ENCODE measurements around the gene SRL. TPM values are rescaled to one million over a fixed set of nuclear protein-coding genes. Genes with fewer than 3 reads are reported as not detected.

The SRL gene
- total RNA-seq, 1 donor from 2014 or later, result 0.37 TPM

DNA sequence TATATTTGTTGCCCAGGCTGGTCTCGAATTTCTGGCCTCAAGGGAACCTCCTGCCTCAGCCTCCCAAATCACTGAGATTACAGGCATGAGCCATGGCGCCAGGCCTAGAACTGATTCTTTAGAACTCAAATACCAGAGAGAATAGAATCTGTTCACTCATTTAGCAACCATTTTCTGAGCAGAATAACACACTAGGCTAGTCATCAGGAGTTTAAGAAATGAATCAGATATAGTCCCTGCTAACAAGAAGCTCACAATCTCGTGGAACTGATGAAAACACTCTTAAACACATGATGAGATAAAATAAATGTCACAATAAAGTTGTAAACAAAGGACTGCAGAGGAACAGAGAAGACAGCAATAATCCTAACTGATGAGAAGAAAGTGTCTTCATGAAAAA, 69.8 kb downstream of the SRL start:
- H3K9me3 Mint-ChIP-seq (ENCODE audit: unreplicated experiment), result peaks cover 2% of the 10 kb centered on the region
- H3K4me1 Mint-ChIP-seq (ENCODE audit: low read depth, unreplicated experiment), result no peaks in the 10 kb centered on the region

DNA sequence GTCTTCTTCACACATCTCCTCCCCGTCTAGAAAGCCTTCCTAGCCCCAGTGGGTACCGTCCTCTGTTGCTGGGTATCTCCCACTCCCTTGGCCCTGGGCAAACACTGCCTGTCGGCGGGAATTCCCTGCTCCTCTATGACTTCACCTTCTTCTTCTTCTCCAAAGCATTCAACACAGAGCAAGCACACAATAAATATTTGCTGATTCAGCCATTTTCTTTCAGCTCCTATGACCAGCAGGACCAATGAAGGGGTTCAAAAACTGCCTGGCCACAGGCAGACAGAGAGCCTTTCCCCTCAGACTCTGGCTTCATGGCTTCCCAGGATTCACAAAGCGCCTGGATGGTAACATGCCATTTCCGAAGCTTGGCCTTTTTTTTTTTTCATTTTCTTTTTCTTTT, 72.5 kb downstream of the SRL start:
- no peak overlapping the region for H3K27ac Mint-ChIP-seq (ENCODE audit: unreplicated experiment)
- peaks cover 2% of the 10 kb centered on the region for H3K27me3 Mint-ChIP-seq (ENCODE audit: unreplicated experiment)
- no peaks in the 10 kb centered on the region for H3K36me3 Mint-ChIP-seq (ENCODE audit: unreplicated experiment)
- TF ChIP-seq CTCF (IDR thresholded peaks at IDR 0.05; ENCODE audit: partially characterized antibody, unreplicated experiment), result no peak
- no peaks in the 10 kb centered on the region for H3K9me3 Mint-ChIP-seq (ENCODE audit: unreplicated experiment)
- no peaks in the 10 kb centered on the region for H3K4me1 Mint-ChIP-seq (ENCODE audit: low read depth, unreplicated experiment)
- H3K4me3 Mint-ChIP-seq (ENCODE audit: unreplicated experiment), result no peak overlapping the region
- DNase-seq, result no peak

More for the DNA sequence above, 69.8 kb downstream of the SRL start:
- no peak for DNase-seq
- Mint-ChIP-seq H3K4me3 (ENCODE audit: unreplicated experiment) (no peak overlapping the region), H3K27me3 (ENCODE audit: unreplicated experiment) (peaks cover 2% of the 10 kb centered on the region), H3K36me3 (ENCODE audit: unreplicated experiment) (peaks cover 3% of the 10 kb centered on the region), H3K27ac (ENCODE audit: unreplicated experiment) (no peak overlapping the region)
- no peak for TF ChIP-seq CTCF (IDR thresholded peaks at IDR 0.05; ENCODE audit: partially characterized antibody, unreplicated experiment)

DNA sequence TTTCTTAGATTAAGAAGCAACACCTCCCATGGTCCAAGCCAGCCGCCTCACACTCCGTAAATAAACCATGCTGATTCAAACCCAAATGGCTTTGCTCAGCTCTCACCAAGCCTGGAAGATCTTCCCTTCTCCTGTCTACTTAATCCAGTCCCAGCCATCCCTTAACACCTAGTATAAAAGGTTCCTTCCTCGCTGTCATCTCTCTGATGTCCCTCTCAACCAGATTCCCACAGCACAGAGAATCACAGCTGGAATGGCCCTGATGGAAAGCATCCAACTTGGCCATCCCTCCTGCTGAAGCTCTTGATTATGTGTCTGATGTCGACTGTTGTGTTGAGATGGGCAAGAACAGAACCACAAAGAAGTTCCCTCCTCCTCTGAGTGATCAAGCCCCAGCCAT, 75.1 kb downstream of the SRL start:
- Mint-ChIP-seq H3K27me3 (ENCODE audit: unreplicated experiment) (peaks cover 2% of the 10 kb centered on the region), H3K27ac (ENCODE audit: unreplicated experiment) (no peak overlapping the region), H3K9me3 (ENCODE audit: unreplicated experiment) (no peaks in the 10 kb centered on the region), H3K4me1 (ENCODE audit: low read depth, unreplicated experiment) (no peaks in the 10 kb centered on the region), H3K4me3 (ENCODE audit: unreplicated experiment) (no peak overlapping the region), H3K36me3 (ENCODE audit: unreplicated experiment) (no peaks in the 10 kb centered on the region)
- DNase-seq, result no peak
- no peak for TF ChIP-seq CTCF (IDR thresholded peaks at IDR 0.05; ENCODE audit: partially characterized antibody, unreplicated experiment)

DNA sequence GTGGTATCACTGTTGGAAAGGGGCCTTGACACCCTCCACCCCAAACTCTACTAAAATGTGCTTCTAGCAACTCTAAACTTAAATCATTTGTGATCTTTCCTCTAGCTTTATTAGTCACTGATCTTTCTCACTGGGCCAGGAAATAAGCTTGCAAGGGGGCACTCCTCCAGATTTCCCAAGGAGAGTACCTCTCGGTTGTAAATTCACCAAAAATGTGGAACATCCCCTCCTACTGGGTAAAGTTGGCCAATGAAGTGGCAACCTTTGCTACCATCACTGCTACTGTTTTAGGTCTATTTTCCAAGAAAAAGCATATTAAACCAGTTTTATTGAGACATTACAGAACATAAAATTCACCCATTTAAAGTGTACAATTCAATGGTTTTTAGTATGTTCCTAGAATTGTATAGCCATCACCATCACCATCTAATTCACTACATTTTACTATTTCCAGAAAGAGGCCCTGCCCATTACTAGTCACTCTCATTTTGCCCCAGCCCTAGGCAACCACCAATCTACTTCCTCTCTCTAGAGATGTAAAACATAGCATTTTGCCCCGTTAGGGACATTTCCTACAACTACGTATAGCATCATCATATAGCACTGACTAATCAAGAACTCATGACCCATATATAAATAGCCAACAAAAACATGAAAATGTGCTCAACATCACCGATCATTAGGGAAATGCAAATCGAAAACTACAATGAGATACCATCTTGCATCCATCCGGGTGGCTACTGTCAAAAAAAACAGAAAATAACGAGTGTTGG, 81.0 kb downstream of the SRL start:
- Mint-ChIP-seq H3K27me3 (ENCODE audit: unreplicated experiment) (no peaks in the 10 kb centered on the region), H3K27ac (ENCODE audit: unreplicated experiment) (no peak overlapping the region), H3K36me3 (ENCODE audit: unreplicated experiment) (no peaks in the 10 kb centered on the region), H3K9me3 (ENCODE audit: unreplicated experiment) (no peaks in the 10 kb centered on the region), H3K4me3 (ENCODE audit: unreplicated experiment) (no peak overlapping the region), H3K4me1 (ENCODE audit: low read depth, unreplicated experiment) (no peaks in the 10 kb centered on the region)
- no peak for DNase-seq
- TF ChIP-seq CTCF (IDR thresholded peaks at IDR 0.05; ENCODE audit: partially characterized antibody, unreplicated experiment), result no peak

- no peak overlapping the region for H3K4me3 Mint-ChIP-seq (ENCODE audit: unreplicated experiment)
- DNase-seq, result no peak
- H3K36me3 Mint-ChIP-seq (ENCODE audit: unreplicated experiment), result no peaks in the 10 kb centered on the region
- H3K4me1 Mint-ChIP-seq (ENCODE audit: low read depth, unreplicated experiment), result no peaks in the 10 kb centered on the region
- TF ChIP-seq CTCF (IDR thresholded peaks at IDR 0.05; ENCODE audit: partially characterized antibody, unreplicated experiment), result no peak
- H3K9me3 Mint-ChIP-seq (ENCODE audit: unreplicated experiment), result no peaks in the 10 kb centered on the region
- no peak overlapping the region for H3K27ac Mint-ChIP-seq (ENCODE audit: unreplicated experiment)
- H3K27me3 Mint-ChIP-seq (ENCODE audit: unreplicated experiment), result no peaks in the 10 kb centered on the region
Observed at GRCh38 chr16:4159726-4160125, 82.2 kb downstream of the SRL start.
